GM23338 (cell line): ENCODE results near the gene ITPR2.

Source experiments
- CREB1 ChIP-seq: fragments of 250-450 bp; sonication (Bioruptor Pico); IDR thresholded peaks from 2 replicates; pipeline ENCODE4 v1.5.0; 2020; ENCODE audit warnings: low read depth, mild to moderate bottlenecking, moderate library complexity
- CTCF ChIP-seq, 2 experiments: fragments of 200-600 bp in 1 of 2; sonication (generic) in 1 of 2; conservative IDR thresholded peaks; 2 replicates each; pipeline versions ENCODE4 v1.5.1 to v1.6.1; 2016 to 2017; ENCODE audit warnings: antibody characterized with exemption in 2 of 2, low read depth in 2 of 2, mild to moderate bottlenecking in 2 of 2, moderate library complexity in 1 of 2
- EZH2 ChIP-seq: fragments of 200-600 bp; sonication (generic); IDR thresholded peaks from one replicate; pipeline ENCODE4 v1.8.0; 2017; ENCODE audit warnings: antibody characterized with exemption, mild to moderate bottlenecking, low read depth; ENCODE audit not compliant: unreplicated experiment
- EZH2phosphoT487 ChIP-seq: fragments of 200-600 bp; sonication (generic); IDR thresholded peaks from one replicate; pipeline ENCODE4 v1.8.1; 2018; ENCODE audit warnings: antibody characterized with exemption; ENCODE audit not compliant: unreplicated experiment
- JUNB ChIP-seq: IDR thresholded peaks from one replicate; pipeline ENCODE4 v1.6.1; 2016; ENCODE audit warnings: antibody characterized with exemption; ENCODE audit not compliant: unreplicated experiment
- NANOG ChIP-seq: IDR thresholded peaks from 2 replicates; pipeline ENCODE4 v1.6.1; 2016; ENCODE audit warnings: antibody characterized with exemption, borderline replicate concordance
- POLR2AphosphoS5 ChIP-seq: IDR thresholded peaks from 2 replicates; pipeline ENCODE4 v1.6.1; 2016; ENCODE audit warnings: antibody characterized with exemption, low read depth
- STAT1 ChIP-seq: IDR thresholded peaks from one replicate; pipeline ENCODE4 v1.6.1; 2016; ENCODE audit warnings: antibody characterized with exemption; ENCODE audit not compliant: unreplicated experiment
- ZNF114 ChIP-seq: fragments of 250-450 bp; sonication (Bioruptor Pico); IDR thresholded peaks from 2 replicates; pipeline ENCODE4 v1.5.0; 2020; ENCODE audit warnings: mild to moderate bottlenecking, moderate library complexity
- ZNF331 ChIP-seq: fragments of 250-450 bp; sonication (Bioruptor Pico); IDR thresholded peaks from 2 replicates; pipeline ENCODE4 v1.5.0; 2020; ENCODE audit warnings: low read depth, mild to moderate bottlenecking, moderate library complexity
- ZNF462 ChIP-seq: fragments of 250-450 bp; sonication (Bioruptor Pico); IDR thresholded peaks from 2 replicates; pipeline ENCODE4 v1.5.0; 2020; ENCODE audit warnings: mild to moderate bottlenecking, moderate library complexity
- TF ChIP-seq, protein P1 (sequence below): IDR thresholded peaks from one replicate; pipeline ENCODE4 v1.6.1; 2018; ENCODE audit warnings: antibody characterized with exemption; ENCODE audit not compliant: unreplicated experiment
- TF ChIP-seq, protein P2 (sequence below): IDR thresholded peaks from 2 replicates; pipeline ENCODE4 v1.6.1; 2016; ENCODE audit warnings: antibody characterized with exemption

DNA sequence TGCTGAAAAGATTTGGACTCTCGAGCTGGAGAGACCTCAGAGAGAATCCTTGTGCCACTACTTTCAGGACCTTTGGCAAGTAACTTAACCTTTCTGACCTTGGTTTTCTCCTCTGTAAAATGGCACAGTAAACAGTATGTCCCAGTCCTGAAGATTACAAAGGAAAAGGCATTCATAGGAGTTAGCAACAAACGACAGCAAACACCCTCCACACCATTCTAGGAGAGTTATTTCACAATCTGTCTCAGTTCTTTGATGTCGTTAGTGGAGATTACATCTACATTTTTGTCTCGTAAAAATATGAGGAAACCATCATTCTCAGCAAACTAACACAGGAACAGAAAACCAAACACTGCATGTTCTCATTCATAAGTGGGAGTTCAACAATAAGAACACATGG, 205.7 kb downstream of the ITPR2 start:
- TF ChIP-seq EZH2 (no peak), CTCF (conservative IDR thresholded peaks at IDR 0.05; ENCODE audit: low read depth in 2 of 2) (no peak), EZH2phosphoT487 (no peak), POLR2AphosphoS5 (no peak), JUNB (no peak), NANOG (no peak), CREB1 (CRISPR knock-in tag) (no peak), STAT1 (no peak), ZNF114 (CRISPR knock-in tag) (no peak), ZNF331 (CRISPR knock-in tag) (no peak), ZNF462 (CRISPR knock-in tag) (no peak)
- TF ChIP-seq, protein P1, sequence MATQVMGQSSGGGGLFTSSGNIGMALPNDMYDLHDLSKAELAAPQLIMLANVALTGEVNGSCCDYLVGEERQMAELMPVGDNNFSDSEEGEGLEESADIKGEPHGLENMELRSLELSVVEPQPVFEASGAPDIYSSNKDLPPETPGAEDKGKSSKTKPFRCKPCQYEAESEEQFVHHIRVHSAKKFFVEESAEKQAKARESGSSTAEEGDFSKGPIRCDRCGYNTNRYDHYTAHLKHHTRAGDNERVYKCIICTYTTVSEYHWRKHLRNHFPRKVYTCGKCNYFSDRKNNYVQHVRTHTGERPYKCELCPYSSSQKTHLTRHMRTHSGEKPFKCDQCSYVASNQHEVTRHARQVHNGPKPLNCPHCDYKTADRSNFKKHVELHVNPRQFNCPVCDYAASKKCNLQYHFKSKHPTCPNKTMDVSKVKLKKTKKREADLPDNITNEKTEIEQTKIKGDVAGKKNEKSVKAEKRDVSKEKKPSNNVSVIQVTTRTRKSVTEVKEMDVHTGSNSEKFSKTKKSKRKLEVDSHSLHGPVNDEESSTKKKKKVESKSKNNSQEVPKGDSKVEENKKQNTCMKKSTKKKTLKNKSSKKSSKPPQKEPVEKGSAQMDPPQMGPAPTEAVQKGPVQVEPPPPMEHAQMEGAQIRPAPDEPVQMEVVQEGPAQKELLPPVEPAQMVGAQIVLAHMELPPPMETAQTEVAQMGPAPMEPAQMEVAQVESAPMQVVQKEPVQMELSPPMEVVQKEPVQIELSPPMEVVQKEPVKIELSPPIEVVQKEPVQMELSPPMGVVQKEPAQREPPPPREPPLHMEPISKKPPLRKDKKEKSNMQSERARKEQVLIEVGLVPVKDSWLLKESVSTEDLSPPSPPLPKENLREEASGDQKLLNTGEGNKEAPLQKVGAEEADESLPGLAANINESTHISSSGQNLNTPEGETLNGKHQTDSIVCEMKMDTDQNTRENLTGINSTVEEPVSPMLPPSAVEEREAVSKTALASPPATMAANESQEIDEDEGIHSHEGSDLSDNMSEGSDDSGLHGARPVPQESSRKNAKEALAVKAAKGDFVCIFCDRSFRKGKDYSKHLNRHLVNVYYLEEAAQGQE = no peak
- TF ChIP-seq, protein P2, sequence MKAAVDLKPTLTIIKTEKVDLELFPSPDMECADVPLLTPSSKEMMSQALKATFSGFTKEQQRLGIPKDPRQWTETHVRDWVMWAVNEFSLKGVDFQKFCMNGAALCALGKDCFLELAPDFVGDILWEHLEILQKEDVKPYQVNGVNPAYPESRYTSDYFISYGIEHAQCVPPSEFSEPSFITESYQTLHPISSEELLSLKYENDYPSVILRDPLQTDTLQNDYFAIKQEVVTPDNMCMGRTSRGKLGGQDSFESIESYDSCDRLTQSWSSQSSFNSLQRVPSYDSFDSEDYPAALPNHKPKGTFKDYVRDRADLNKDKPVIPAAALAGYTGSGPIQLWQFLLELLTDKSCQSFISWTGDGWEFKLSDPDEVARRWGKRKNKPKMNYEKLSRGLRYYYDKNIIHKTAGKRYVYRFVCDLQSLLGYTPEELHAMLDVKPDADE = no peak
